Measurements from ENCODE around the gene FAM161A.
"Not testable (repeated sequence)": the region's sequence is repeated elsewhere in the genome, so short reads cannot be mapped to it uniquely, and the experiment has no call there.

The FAM161A gene

GRCh38 chr2:61834893-61835292 lies 19.0 kb downstream of the FAM161A start:
- peak; percentile 3 for DNase-seq (ENCODE audit: low spot score)

GRCh38 chr2:61833971-61834370 lies 19.9 kb downstream of the FAM161A start:
- DNase-seq (ENCODE audit: low spot score): no peak

- DNase-seq (ENCODE audit: low spot score): no peak
Measured at GRCh38 chr2:61832183-61832841, 21.5 kb downstream of the FAM161A start.

- no peak for DNase-seq (ENCODE audit: low spot score)
Measured at GRCh38 chr2:61822255-61822654, 31.6 kb downstream of the FAM161A start.

GRCh38 chr2:61816480-61817355 lies 37.1 kb downstream of the FAM161A start:
- peak; percentile 9 for DNase-seq (ENCODE audit: low spot score)

- DNase-seq (ENCODE audit: low spot score): no peak
Measured at GRCh38 chr2:61814539-61815160, 39.2 kb downstream of the FAM161A start.

GRCh38 chr2:61813314-61813713 lies 40.5 kb downstream of the FAM161A start:
- DNase-seq (ENCODE audit: low spot score): not testable (repeated sequence)

GRCh38 chr2:61811821-61812220 lies 42.0 kb downstream of the FAM161A start:
- DNase-seq (ENCODE audit: low spot score): no peak

- DNase-seq (ENCODE audit: low spot score): not testable (repeated sequence)
Measured at GRCh38 chr2:61810203-61810602, 43.7 kb downstream of the FAM161A start.

- DNase-seq (ENCODE audit: low spot score): not testable (repeated sequence)
Measured at GRCh38 chr2:61808693-61809092, 45.2 kb downstream of the FAM161A start.

- no peak for DNase-seq (ENCODE audit: low spot score)
Measured at GRCh38 chr2:61807036-61807757, 46.7 kb downstream of the FAM161A start.

GRCh38 chr2:61802548-61802947 lies 51.3 kb downstream of the FAM161A start:
- no peak for DNase-seq (ENCODE audit: low spot score)

- no peak for DNase-seq (ENCODE audit: low spot score)
Measured at GRCh38 chr2:61799099-61799498, 54.8 kb downstream of the FAM161A start.

GRCh38 chr2:61797446-61797845 lies 56.4 kb downstream of the FAM161A start:
- not testable (repeated sequence) for DNase-seq (ENCODE audit: low spot score)

GRCh38 chr2:61795408-61795807 lies 58.5 kb downstream of the FAM161A start:
- DNase-seq (ENCODE audit: low spot score): no peak

- peak; percentile 65 for DNase-seq (ENCODE audit: low spot score)
Measured at GRCh38 chr2:61793389-61793836, 60.4 kb downstream of the FAM161A start.

- no peak for DNase-seq (ENCODE audit: low spot score)
Measured at GRCh38 chr2:61792355-61792890, 61.4 kb downstream of the FAM161A start.

- DNase-seq (ENCODE audit: low spot score): no peak
Measured at GRCh38 chr2:61789807-61790602, 63.9 kb downstream of the FAM161A start.

- no peak for DNase-seq (ENCODE audit: low spot score)
Measured at GRCh38 chr2:61787941-61788563, 65.8 kb downstream of the FAM161A start.

- DNase-seq (ENCODE audit: low spot score): no peak
Measured at GRCh38 chr2:61786876-61787275, 67.0 kb downstream of the FAM161A start.

Data from AG08395 (cell line).